ENCODE data around the gene ABLIM1. TPM values are rescaled to one million over a fixed set of nuclear protein-coding genes. Genes with fewer than 3 reads are reported as not detected.

Gene ABLIM1
- total RNA-seq, 1 experiment from 2014 or later = 62.1 TPM

- H3K4me1 Mint-ChIP-seq = peaks cover 17% of the 10 kb centered on the region
- DNase-seq (ENCODE audit: low spot score) (no peak), ATAC-seq (no peak)
- TF ChIP-seq CDX4 (CRISPR knock-in tag; IDR thresholded peaks at IDR 0.05; ENCODE audit: borderline replicate concordance) (no peak), ATF1 (CRISPR knock-in tag; IDR thresholded peaks at IDR 0.05) (no peak), SP1 (CRISPR knock-in tag; conservative IDR thresholded peaks at IDR 0.05) (no peak), FOXJ3 (CRISPR knock-in tag; IDR thresholded peaks at IDR 0.05; ENCODE audit: borderline replicate concordance) (no peak)
- POLR2A ChIA-PET = no interaction called here
- no peaks in the 10 kb centered on the region for H3K9me3 Mint-ChIP-seq
- CTCF ChIA-PET = interaction anchor here (1.4 kb wide), 1 partner anchor 10 kb away, joined by 3 read pairs; no protein-coding TSS in a partner anchor
- H3K27ac Mint-ChIP-seq = no peak overlapping the region
- H3K4me3 Mint-ChIP-seq = no peak overlapping the region
- H3K27me3 Mint-ChIP-seq (ENCODE audit: low read depth) = no peaks in the 10 kb centered on the region
- no peaks in the 10 kb centered on the region for H3K36me3 Mint-ChIP-seq
Measured at GRCh38 chr10:114577133-114577532, 80.9 kb downstream of the ABLIM1 start.

- TF ChIP-seq ZNF396 (CRISPR knock-in tag; IDR thresholded peaks at IDR 0.05; ENCODE audit: borderline replicate concordance) = no peak
- TF ChIP-seq RELA (CRISPR knock-in tag; IDR thresholded peaks at IDR 0.05; ENCODE audit: borderline replicate concordance) = no peak
- TF ChIP-seq HMGXB4 (CRISPR knock-in tag; IDR thresholded peaks at IDR 0.05) = no peak
- no peak for TF ChIP-seq ATF3 (CRISPR knock-in tag; conservative IDR thresholded peaks at IDR 0.05)
- TF ChIP-seq KAT7 (CRISPR knock-in tag; IDR thresholded peaks at IDR 0.05; ENCODE audit: borderline replicate concordance) = no peak
- no peak for TF ChIP-seq ZNF121 (CRISPR knock-in tag; IDR thresholded peaks at IDR 0.05)
- no peak for TF ChIP-seq STAT6 (CRISPR knock-in tag; conservative IDR thresholded peaks at IDR 0.05; ENCODE audit: low read depth)
- TF ChIP-seq MXD4 (CRISPR knock-in tag; IDR thresholded peaks at IDR 0.05; ENCODE audit: borderline replicate concordance) = no peak
- TF ChIP-seq GRHL2 (CRISPR knock-in tag; IDR thresholded peaks at IDR 0.05; ENCODE audit: insufficient replicate concordance, severe bottlenecking) = no peak
- TF ChIP-seq MYBL2 (CRISPR knock-in tag; IDR thresholded peaks at IDR 0.05) = no peak
- TF ChIP-seq ELF4 (CRISPR knock-in tag; IDR thresholded peaks at IDR 0.05; ENCODE audit: low read depth) = no peak
- no peak for TF ChIP-seq SMAD4 (CRISPR knock-in tag; IDR thresholded peaks at IDR 0.05)
- TF ChIP-seq ATF6 (CRISPR knock-in tag; IDR thresholded peaks at IDR 0.05) = no peak
- no peak for TF ChIP-seq ESRRA (CRISPR knock-in tag; IDR thresholded peaks at IDR 0.05; ENCODE audit: borderline replicate concordance)
- TF ChIP-seq ZNF317 (CRISPR knock-in tag; IDR thresholded peaks at IDR 0.05; ENCODE audit: borderline replicate concordance, low read depth) = no peak
- no peak for TF ChIP-seq E2F5 (CRISPR knock-in tag; IDR thresholded peaks at IDR 0.05)
- no peak for TF ChIP-seq ERG (CRISPR knock-in tag; IDR thresholded peaks at IDR 0.05)
- no peak for TF ChIP-seq MAX (CRISPR knock-in tag; IDR thresholded peaks at IDR 0.05)
- Mint-ChIP-seq H3K9me3 (no peaks in the 10 kb centered on the region), H3K36me3 (no peaks in the 10 kb centered on the region), H3K4me3 (no peak overlapping the region), H3K27ac (0 out of 2 replicates have a peak overlapping the region, but pooled peaks have one; percentile 34), H3K4me1 (peaks cover 17% of the 10 kb centered on the region), H3K27me3 (ENCODE audit: low read depth) (no peaks in the 10 kb centered on the region)
- ATAC-seq = no peak
- DNase-seq (ENCODE audit: low spot score) = no peak
- ChIA-PET CTCF (interaction anchor here (0.9 to 1.4 kb wide), 2 partner anchors 11 to 273 kb away, joined by 3 to 4 read pairs; no protein-coding TSS in a partner anchor), POLR2A (no interaction called here)
Measured at GRCh38 chr10:114576716-114577115, 81.4 kb downstream of the ABLIM1 start.
